Measurements from ENCODE around the gene ADGRF5. TPM values are rescaled to one million over a fixed set of nuclear protein-coding genes. Genes with fewer than 3 reads are reported as not detected.

ADGRF5 gene
- total and polyA plus RNA-seq, 2 experiments from 2014 or later, result 0.70 to 2.0 TPM

DNA sequence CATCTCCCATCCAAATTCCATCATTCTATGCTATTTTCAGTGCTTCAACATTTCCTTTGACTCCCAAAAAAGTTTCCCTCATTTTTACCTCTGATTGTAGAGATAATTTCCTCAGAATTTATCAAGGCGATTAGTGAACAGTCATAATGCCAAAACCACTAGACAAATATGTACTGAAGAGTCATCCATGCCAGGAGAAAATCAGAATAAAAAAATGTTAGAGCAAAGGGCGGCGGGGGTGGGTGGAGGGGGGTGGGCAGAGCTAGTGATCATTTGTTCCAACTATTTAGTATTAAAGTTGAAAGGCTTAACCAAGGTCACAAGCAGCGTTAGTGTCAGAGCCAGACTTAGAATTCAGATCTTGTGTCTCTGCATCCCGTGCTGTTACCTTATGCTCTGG lies 5.3 kb upstream of the ADGRF5 start:
- H3K27ac ChIP-seq, result no peak overlapping the region
- H3K27me3 ChIP-seq, result no peaks in the 10 kb centered on the region
- DNase-seq (ENCODE audit: low spot score), result no peak
- H3K36me3 ChIP-seq (replicated peaks; ENCODE audit: insufficient read depth, low read depth), result no peaks in the 10 kb centered on the region
- H3K9me3 ChIP-seq (ENCODE audit: low read depth), result no peaks in the 10 kb centered on the region
- TF ChIP-seq CTCF (IDR thresholded peaks at IDR 0.05; ENCODE audit: poor library complexity) (no peak), EZH2 (IDR thresholded peaks at IDR 0.05; ENCODE audit: borderline replicate concordance) (no peak), EZH2phosphoT487 (IDR thresholded peaks at IDR 0.05; ENCODE audit: low read depth, severe bottlenecking, unreplicated experiment) (no peak)
- H3K79me2 ChIP-seq, result no peaks in the 10 kb centered on the region
- 93% methylated on average over 5 of the region's 5 CpGs for WGBS (ENCODE audit: low lambda C conversion rate, missing lambda C conversion rate)
- H3K4me1 ChIP-seq (ENCODE audit: insufficient read depth), result no peaks in the 10 kb centered on the region
- no peaks in the 10 kb centered on the region for H4K20me1 ChIP-seq (ENCODE audit: insufficient read depth, poor library complexity, severe bottlenecking)
- no peak overlapping the region for H2AFZ ChIP-seq
- H3K9me2 ChIP-seq (replicated peaks; ENCODE audit: insufficient read depth), result no peaks in the 10 kb centered on the region
- no peak overlapping the region for H3K4me2 ChIP-seq
- no peak overlapping the region for H3K4me3 ChIP-seq

GRCh38 chr6:46926481-46926880 lies 4.7 kb upstream of the ADGRF5 start:
- TF ChIP-seq EZH2phosphoT487 (IDR thresholded peaks at IDR 0.05; ENCODE audit: low read depth, severe bottlenecking, unreplicated experiment), result no peak
- no peak for TF ChIP-seq CTCF (IDR thresholded peaks at IDR 0.05; ENCODE audit: poor library complexity)
- TF ChIP-seq EZH2 (IDR thresholded peaks at IDR 0.05; ENCODE audit: borderline replicate concordance), result no peak
- 96% methylated on average over 6 of the region's 6 CpGs for WGBS (ENCODE audit: low lambda C conversion rate, missing lambda C conversion rate)
- DNase-seq (ENCODE audit: low spot score), result no peak
- Histone ChIP-seq H3K9me2 (replicated peaks; ENCODE audit: insufficient read depth) (no peaks in the 10 kb centered on the region), H3K4me1 (ENCODE audit: insufficient read depth) (no peaks in the 10 kb centered on the region), H2AFZ (no peak overlapping the region), H4K20me1 (ENCODE audit: insufficient read depth, poor library complexity, severe bottlenecking) (no peaks in the 10 kb centered on the region), H3K79me2 (no peaks in the 10 kb centered on the region), H3K4me3 (no peak overlapping the region), H3K4me2 (no peak overlapping the region), H3K27ac (no peak overlapping the region), H3K36me3 (replicated peaks; ENCODE audit: insufficient read depth, low read depth) (no peaks in the 10 kb centered on the region), H3K27me3 (no peaks in the 10 kb centered on the region), H3K9me3 (ENCODE audit: low read depth) (no peaks in the 10 kb centered on the region)

DNA sequence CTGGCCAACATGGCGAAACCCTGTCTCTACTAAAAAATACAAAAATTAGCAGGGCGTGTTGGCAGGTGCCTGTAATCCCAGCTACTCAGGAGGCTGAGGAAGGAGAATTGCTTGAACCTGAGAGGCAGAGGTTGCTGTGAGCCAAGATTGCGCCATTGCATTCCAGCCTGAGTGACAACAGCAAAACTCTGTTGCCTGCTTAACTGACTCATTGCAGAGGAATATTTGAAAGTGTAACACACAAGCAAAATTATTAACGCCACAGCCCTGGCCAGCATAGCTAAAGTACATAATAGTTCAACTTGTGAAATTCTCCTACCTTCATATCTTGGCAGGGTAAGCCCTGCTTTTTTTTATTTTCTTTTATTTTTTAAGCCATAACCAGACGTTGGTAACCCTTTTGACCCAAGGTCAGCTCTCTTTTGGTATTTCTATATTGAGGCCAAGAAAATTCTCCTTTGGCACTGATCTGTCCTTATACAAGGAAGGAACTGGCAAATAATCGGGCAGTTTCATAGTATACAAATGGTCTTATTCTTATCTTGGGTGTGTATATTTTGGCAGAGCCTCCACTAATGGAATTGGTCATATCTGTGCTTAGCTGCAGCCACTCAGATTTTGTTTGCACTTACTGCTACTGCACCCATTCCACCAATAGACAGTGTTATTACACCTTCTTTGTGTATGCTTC lies 4.0 kb upstream of the ADGRF5 start:
- no peaks in the 10 kb centered on the region for H4K20me1 ChIP-seq (ENCODE audit: insufficient read depth, poor library complexity, severe bottlenecking)
- no peaks in the 10 kb centered on the region for H3K36me3 ChIP-seq (replicated peaks; ENCODE audit: insufficient read depth, low read depth)
- H3K27ac ChIP-seq, result peak overlapping the region; percentile 1
- no peaks in the 10 kb centered on the region for H3K27me3 ChIP-seq
- H3K9me3 ChIP-seq (ENCODE audit: low read depth), result no peaks in the 10 kb centered on the region
- DNase-seq (ENCODE audit: low spot score), result peak; percentile 56
- 68% methylated on average over 6 of the region's 6 CpGs for WGBS (ENCODE audit: low lambda C conversion rate, missing lambda C conversion rate)
- no peak overlapping the region for H2AFZ ChIP-seq
- no peaks in the 10 kb centered on the region for H3K79me2 ChIP-seq
- no peak overlapping the region for H3K4me3 ChIP-seq
- TF ChIP-seq EZH2phosphoT487 (IDR thresholded peaks at IDR 0.05; ENCODE audit: low read depth, severe bottlenecking, unreplicated experiment) (no peak), CTCF (IDR thresholded peaks at IDR 0.05; ENCODE audit: poor library complexity) (no peak), EZH2 (IDR thresholded peaks at IDR 0.05; ENCODE audit: borderline replicate concordance) (no peak)
- H3K9me2 ChIP-seq (replicated peaks; ENCODE audit: insufficient read depth), result no peaks in the 10 kb centered on the region
- no peak overlapping the region for H3K4me2 ChIP-seq
- H3K4me1 ChIP-seq (ENCODE audit: insufficient read depth), result no peaks in the 10 kb centered on the region

Data from hepatocyte (in vitro differentiated cells).